ENCODE data around the gene MAD2L2.

Gene MAD2L2

GRCh38 chr1:11681071-11681771 lies at the start of gene MAD2L2:
TSS of gene MAD2L2 (minus strand) at chr1:11681148. CDS start at chr1:11680601, 547 bp downstream.
- FAIRE-seq = no peak

GRCh38 chr1:11730429-11730891 lies 49.5 kb upstream of the MAD2L2 start:
- no peak for FAIRE-seq

- no peak for FAIRE-seq
These were observed 48.8 kb upstream of the MAD2L2 start for GRCh38 chr1:11729498-11730428.

GRCh38 chr1:11729155-11729497 lies 48.2 kb upstream of the MAD2L2 start:
- no peak for FAIRE-seq

- no peak for FAIRE-seq
These were observed 47.3 kb upstream of the MAD2L2 start for GRCh38 chr1:11728126-11728806.

- FAIRE-seq = no peak
These were observed 46.2 kb upstream of the MAD2L2 start for GRCh38 chr1:11727119-11727518.

- no peak for FAIRE-seq
These were observed 44.7 kb upstream of the MAD2L2 start for GRCh38 chr1:11725616-11726015.

- no peak for FAIRE-seq
These were observed 41.6 kb upstream of the MAD2L2 start for GRCh38 chr1:11722538-11722937.

- FAIRE-seq = no peak
These were observed 40.4 kb upstream of the MAD2L2 start for GRCh38 chr1:11721311-11721710.

- FAIRE-seq = no peak
These were observed 39.6 kb upstream of the MAD2L2 start for GRCh38 chr1:11720525-11720924.

GRCh38 chr1:11720033-11720376 lies 39.1 kb upstream of the MAD2L2 start:
- no peak for FAIRE-seq

- no peak for FAIRE-seq
These were observed 38.5 kb upstream of the MAD2L2 start for GRCh38 chr1:11719313-11720032.

- FAIRE-seq = no peak
These were observed 34.1 kb upstream of the MAD2L2 start for GRCh38 chr1:11714831-11715575.

GRCh38 chr1:11713095-11713494 lies 32.1 kb upstream of the MAD2L2 start:
- no peak for FAIRE-seq

GRCh38 chr1:11712285-11712684 lies 31.3 kb upstream of the MAD2L2 start:
- no peak for FAIRE-seq

GRCh38 chr1:11711490-11711889 lies 30.5 kb upstream of the MAD2L2 start:
- FAIRE-seq = no peak

- no peak for FAIRE-seq
These were observed 27.8 kb upstream of the MAD2L2 start for GRCh38 chr1:11708554-11709350.

GRCh38 chr1:11707621-11708276 lies 26.8 kb upstream of the MAD2L2 start:
- no peak for FAIRE-seq

GRCh38 chr1:11706292-11706691 lies 25.3 kb upstream of the MAD2L2 start:
- no peak for FAIRE-seq

GRCh38 chr1:11705596-11705995 lies 24.6 kb upstream of the MAD2L2 start:
- FAIRE-seq = no peak
